Astrocyte (in vitro differentiated cells and primary cell): ENCODE results near the gene FGFBP1. TPM values are rescaled to one million over a fixed set of nuclear protein-coding genes. Genes with fewer than 3 reads are reported as not detected.

Experiments
- DNase-seq: peaks from one replicate; pipeline ENCODE4 v3.0.0-alpha.2; 2010; ENCODE audit warnings: low read depth
- FAIRE-seq: peaks from 2 replicates; lab custom pipeline; 2011; peaks lifted over from hg19 to GRCh38; lab: Jason Lieb, UNC
- H2AFZ ChIP-seq: 2 replicates; pipeline ENCODE4 v1.6.0; 2012; ENCODE audit warnings: low read depth, low read length, inconsistent platforms
- H3K27ac ChIP-seq: 2 replicates; pipeline ENCODE4 v1.5.1; 2011; ENCODE audit warnings: low read depth, low read length, inconsistent platforms
- H3K27me3 ChIP-seq: 2 replicates; pipeline ENCODE4 v1.6.0; 2011; ENCODE audit warnings: low read length, inconsistent platforms; ENCODE audit not compliant: insufficient read depth
- H3K36me3 ChIP-seq: 2 replicates; pipeline ENCODE4 v1.5.1; 2011; ENCODE audit warnings: low read length, inconsistent platforms; ENCODE audit not compliant: insufficient read depth
- H3K4me1 ChIP-seq: 2 replicates; pipeline ENCODE4 v1.5.1; 2011; ENCODE audit warnings: low read length, inconsistent platforms; ENCODE audit not compliant: insufficient read depth
- H3K4me2 ChIP-seq: 2 replicates; pipeline ENCODE4 v1.6.0; 2012; ENCODE audit warnings: low read length, inconsistent platforms
- H3K4me3 ChIP-seq: 2 replicates; pipeline ENCODE4 v1.5.1; 2011; ENCODE audit warnings: low read depth, mild to moderate bottlenecking, low read length, inconsistent platforms; ENCODE audit not compliant: insufficient read depth
- H3K79me2 ChIP-seq: 2 replicates; pipeline ENCODE4 v1.6.0; 2012; ENCODE audit warnings: mild to moderate bottlenecking, low read length, inconsistent platforms; ENCODE audit not compliant: insufficient read depth
- H3K9ac ChIP-seq: 2 replicates; pipeline ENCODE4 v1.6.0; 2012; ENCODE audit warnings: mild to moderate bottlenecking, low read length, inconsistent platforms
- H3K9me3 ChIP-seq: 2 replicates; pipeline ENCODE4 v1.5.1; 2012; ENCODE audit warnings: low read depth, mild to moderate bottlenecking, low read length, inconsistent platforms; ENCODE audit not compliant: insufficient read depth
- H4K20me1 ChIP-seq: 2 replicates; pipeline ENCODE4 v1.6.0; 2012; ENCODE audit warnings: low read length, inconsistent platforms; ENCODE audit not compliant: insufficient read depth
- H3K27ac Mint-ChIP-seq: one replicate; pipeline ENCODE4 v1.8.0; 2021; ENCODE audit warnings: mild to moderate bottlenecking, mixed read lengths; ENCODE audit not compliant: unreplicated experiment
- H3K27me3 Mint-ChIP-seq: one replicate; pipeline ENCODE4 v1.8.0; 2021; ENCODE audit warnings: low read depth, mixed read lengths; ENCODE audit not compliant: unreplicated experiment
- H3K36me3 Mint-ChIP-seq: one replicate; pipeline ENCODE4 v1.8.0; 2021; ENCODE audit warnings: low read depth, mixed read lengths; ENCODE audit not compliant: unreplicated experiment
- H3K4me1 Mint-ChIP-seq: one replicate; pipeline ENCODE4 v1.8.0; 2021; ENCODE audit warnings: low read depth, mixed read lengths; ENCODE audit not compliant: unreplicated experiment
- H3K4me3 Mint-ChIP-seq: one replicate; pipeline ENCODE4 v1.8.0; 2021; ENCODE audit warnings: mild to moderate bottlenecking, moderate library complexity, mixed read lengths; ENCODE audit not compliant: unreplicated experiment
- H3K9me3 Mint-ChIP-seq: one replicate; pipeline ENCODE4 v1.8.0; 2021; ENCODE audit warnings: mild to moderate bottlenecking, mixed read lengths; ENCODE audit not compliant: unreplicated experiment
- EZH2 ChIP-seq: IDR thresholded peaks from 2 replicates; pipeline ENCODE4 v1.6.1; 2012; ENCODE audit warnings: mild to moderate bottlenecking, low read length, inconsistent platforms; ENCODE audit not compliant: insufficient read depth
- total RNA-seq: library from RNA; stranded (reverse); gene quantifications from 2 replicates; pipeline ENCODE4 v1.2.1, GENCODE V29; 2021
- TF ChIP-seq, protein P1 (sequence below): IDR thresholded peaks from 2 replicates; pipeline ENCODE4 v1.5.1; 2011; ENCODE audit warnings: low read depth, mild to moderate bottlenecking, inconsistent platforms, low read length, moderate library complexity; ENCODE audit not compliant: insufficient read depth

The FGFBP1 gene
- total RNA-seq, 1 donor from 2014 or later, result not detected

DNA sequence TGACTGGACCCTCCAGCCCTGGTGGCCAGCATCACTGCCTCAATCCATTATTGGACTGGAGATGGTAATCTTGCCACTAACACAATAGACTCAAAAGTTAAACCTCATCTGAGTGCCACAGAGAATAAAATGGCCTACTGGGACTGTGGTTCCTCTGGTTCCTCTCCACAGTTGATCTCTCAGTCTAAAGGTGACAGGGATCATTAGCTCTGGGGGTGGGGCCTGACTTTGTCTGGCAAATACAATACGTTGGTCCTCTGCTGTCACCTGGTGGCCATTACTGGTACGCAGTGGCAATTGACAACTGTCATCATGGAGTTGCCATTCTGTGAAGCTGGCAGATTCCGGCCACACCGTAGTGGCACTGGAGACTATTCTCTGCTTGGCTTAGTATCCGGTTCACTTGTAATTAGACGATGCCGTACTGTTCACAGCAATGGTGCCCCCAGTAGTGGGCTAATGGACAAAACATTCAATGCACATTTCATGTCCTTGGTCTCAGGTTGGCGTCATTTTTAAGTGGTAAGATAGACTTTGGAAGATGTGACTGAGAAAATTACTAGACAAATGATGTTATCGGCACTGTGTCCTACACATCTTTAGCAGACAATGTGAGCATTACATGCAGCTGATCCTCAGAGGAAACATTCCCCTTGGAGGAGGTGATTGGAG, 17.8 kb upstream of the FGFBP1 start:
- Mint-ChIP-seq H3K4me3 (no peak overlapping the region), H3K9me3 (peaks cover 4% of the 10 kb centered on the region), H3K27me3 (no peaks in the 10 kb centered on the region), H3K4me1 (no peaks in the 10 kb centered on the region), H3K36me3 (no peaks in the 10 kb centered on the region), H3K27ac (no peak overlapping the region)
- Histone ChIP-seq H3K36me3 (no peaks in the 10 kb centered on the region), H3K4me3 (no peak overlapping the region), H3K9ac (no peak overlapping the region), H3K79me2 (no peaks in the 10 kb centered on the region), H3K27me3 (no peaks in the 10 kb centered on the region), H3K27ac (no peak overlapping the region), H3K4me1 (no peaks in the 10 kb centered on the region), H2AFZ (no peak overlapping the region), H4K20me1 (no peaks in the 10 kb centered on the region), H3K4me2 (no peak overlapping the region), H3K9me3 (no peaks in the 10 kb centered on the region)
- TF ChIP-seq, protein P1, sequence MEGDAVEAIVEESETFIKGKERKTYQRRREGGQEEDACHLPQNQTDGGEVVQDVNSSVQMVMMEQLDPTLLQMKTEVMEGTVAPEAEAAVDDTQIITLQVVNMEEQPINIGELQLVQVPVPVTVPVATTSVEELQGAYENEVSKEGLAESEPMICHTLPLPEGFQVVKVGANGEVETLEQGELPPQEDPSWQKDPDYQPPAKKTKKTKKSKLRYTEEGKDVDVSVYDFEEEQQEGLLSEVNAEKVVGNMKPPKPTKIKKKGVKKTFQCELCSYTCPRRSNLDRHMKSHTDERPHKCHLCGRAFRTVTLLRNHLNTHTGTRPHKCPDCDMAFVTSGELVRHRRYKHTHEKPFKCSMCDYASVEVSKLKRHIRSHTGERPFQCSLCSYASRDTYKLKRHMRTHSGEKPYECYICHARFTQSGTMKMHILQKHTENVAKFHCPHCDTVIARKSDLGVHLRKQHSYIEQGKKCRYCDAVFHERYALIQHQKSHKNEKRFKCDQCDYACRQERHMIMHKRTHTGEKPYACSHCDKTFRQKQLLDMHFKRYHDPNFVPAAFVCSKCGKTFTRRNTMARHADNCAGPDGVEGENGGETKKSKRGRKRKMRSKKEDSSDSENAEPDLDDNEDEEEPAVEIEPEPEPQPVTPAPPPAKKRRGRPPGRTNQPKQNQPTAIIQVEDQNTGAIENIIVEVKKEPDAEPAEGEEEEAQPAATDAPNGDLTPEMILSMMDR, result peak; percentile 98
- no peak for TF ChIP-seq EZH2
- FAIRE-seq (peak; percentile 54), DNase-seq (peak; percentile 23)

DNA sequence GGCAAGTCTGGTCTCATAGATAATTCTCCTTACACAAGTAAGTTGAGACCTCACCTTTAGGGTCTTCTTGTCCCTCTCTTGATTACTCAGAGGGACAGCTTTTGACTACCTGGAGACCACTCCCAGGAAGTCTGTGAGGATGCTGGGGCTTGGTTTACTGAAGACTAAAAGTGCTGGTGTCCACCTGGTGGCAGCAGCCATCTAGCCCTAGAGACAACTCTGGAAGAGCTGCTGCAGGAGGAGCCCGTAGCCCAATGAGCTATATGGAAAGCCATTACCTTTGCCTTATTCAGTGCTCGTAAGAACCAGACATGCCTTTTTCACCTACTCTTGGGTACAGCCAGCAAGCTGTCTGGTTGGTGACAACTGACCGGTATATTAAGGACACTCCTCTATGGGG, 17.1 kb upstream of the FGFBP1 start:
- H3K4me2 ChIP-seq, result no peak overlapping the region
- H3K9me3 Mint-ChIP-seq, result peaks cover 4% of the 10 kb centered on the region
- DNase-seq (no peak), FAIRE-seq (no peak)
- H3K27me3 ChIP-seq, result no peaks in the 10 kb centered on the region
- no peaks in the 10 kb centered on the region for H3K79me2 ChIP-seq
- no peaks in the 10 kb centered on the region for H3K27me3 Mint-ChIP-seq
- no peak overlapping the region for H3K9ac ChIP-seq
- no peak overlapping the region for H3K4me3 ChIP-seq
- no peaks in the 10 kb centered on the region for H3K4me1 ChIP-seq
- H4K20me1 ChIP-seq, result no peaks in the 10 kb centered on the region
- H2AFZ ChIP-seq, result no peak overlapping the region
- H3K36me3 Mint-ChIP-seq, result no peaks in the 10 kb centered on the region
- TF ChIP-seq EZH2, result no peak
- TF ChIP-seq, protein P1, result peak; percentile 24
- no peaks in the 10 kb centered on the region for H3K36me3 ChIP-seq
- H3K4me3 Mint-ChIP-seq, result no peak overlapping the region
- H3K9me3 ChIP-seq, result no peaks in the 10 kb centered on the region
- no peak overlapping the region for H3K27ac Mint-ChIP-seq
- no peaks in the 10 kb centered on the region for H3K4me1 Mint-ChIP-seq
- no peak overlapping the region for H3K27ac ChIP-seq

DNA sequence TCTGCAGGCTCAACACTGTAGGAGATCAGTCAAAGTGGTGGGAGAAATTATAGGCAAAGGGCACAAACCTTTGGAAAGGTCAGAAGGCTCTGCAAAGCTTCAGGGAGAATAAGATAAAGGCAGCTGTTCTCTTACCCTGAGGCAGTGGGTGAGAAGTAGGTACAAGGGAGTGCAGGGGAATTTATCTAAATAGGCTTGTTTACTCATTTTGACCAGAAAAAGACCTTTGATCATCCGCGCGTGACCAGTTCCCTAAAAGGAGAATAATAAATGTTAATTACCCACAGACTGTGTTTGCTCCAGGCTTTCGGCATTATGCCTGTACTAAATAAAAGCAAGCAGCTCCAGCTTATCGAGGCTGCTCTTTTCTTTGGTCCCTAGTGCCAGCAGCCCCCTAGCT, 15.1 kb upstream of the FGFBP1 start:
- H4K20me1 ChIP-seq, result no peaks in the 10 kb centered on the region
- FAIRE-seq, result no peak
- Mint-ChIP-seq H3K4me3 (no peak overlapping the region), H3K36me3 (no peaks in the 10 kb centered on the region), H3K27ac (no peak overlapping the region), H3K27me3 (no peaks in the 10 kb centered on the region), H3K4me1 (no peaks in the 10 kb centered on the region), H3K9me3 (peaks cover 4% of the 10 kb centered on the region)
- H3K4me1 ChIP-seq, result no peaks in the 10 kb centered on the region
- H3K9me3 ChIP-seq, result no peaks in the 10 kb centered on the region
- no peaks in the 10 kb centered on the region for H3K27me3 ChIP-seq
- H2AFZ ChIP-seq, result no peak overlapping the region
- no peak overlapping the region for H3K4me3 ChIP-seq
- no peak for DNase-seq
- no peak for TF ChIP-seq EZH2
- TF ChIP-seq, protein P1, result no peak
- H3K27ac ChIP-seq, result no peak overlapping the region
- H3K4me2 ChIP-seq, result no peak overlapping the region
- H3K9ac ChIP-seq, result no peak overlapping the region
- no peaks in the 10 kb centered on the region for H3K36me3 ChIP-seq
- no peaks in the 10 kb centered on the region for H3K79me2 ChIP-seq
